GM13977 (cell line): Measurements from ENCODE around the gene EXOC4.
A peak's percentile ranks its signal among the peaks of the same experiment; 100 is the strongest.

Experiments used
- DNase-seq: peaks from one replicate; pipeline ENCODE4 v3.0.0; 2012; ENCODE audit warnings: low spot score
- CTCF ChIP-seq: IDR thresholded peaks from 2 replicates; pipeline ENCODE4 v1.5.1; 2012; ENCODE audit warnings: mild to moderate bottlenecking, control low read depth; ENCODE audit not compliant: insufficient read depth; ENCODE audit errors: extremely low read depth, missing control alignments
- in situ Hi-C: fragments of 300-500 bp; cut with MboI; formaldehyde crosslinking; loops from one replicate; pipeline ENCODE4 v1.12.0; 2022; ENCODE audit warnings: low sequenced_read_pairs, low pct_unique_long_range_greater_than_20kb, mixed read lengths, inconsistent platforms; ENCODE audit not compliant: unreplicated experiment

Gene EXOC4

DNA sequence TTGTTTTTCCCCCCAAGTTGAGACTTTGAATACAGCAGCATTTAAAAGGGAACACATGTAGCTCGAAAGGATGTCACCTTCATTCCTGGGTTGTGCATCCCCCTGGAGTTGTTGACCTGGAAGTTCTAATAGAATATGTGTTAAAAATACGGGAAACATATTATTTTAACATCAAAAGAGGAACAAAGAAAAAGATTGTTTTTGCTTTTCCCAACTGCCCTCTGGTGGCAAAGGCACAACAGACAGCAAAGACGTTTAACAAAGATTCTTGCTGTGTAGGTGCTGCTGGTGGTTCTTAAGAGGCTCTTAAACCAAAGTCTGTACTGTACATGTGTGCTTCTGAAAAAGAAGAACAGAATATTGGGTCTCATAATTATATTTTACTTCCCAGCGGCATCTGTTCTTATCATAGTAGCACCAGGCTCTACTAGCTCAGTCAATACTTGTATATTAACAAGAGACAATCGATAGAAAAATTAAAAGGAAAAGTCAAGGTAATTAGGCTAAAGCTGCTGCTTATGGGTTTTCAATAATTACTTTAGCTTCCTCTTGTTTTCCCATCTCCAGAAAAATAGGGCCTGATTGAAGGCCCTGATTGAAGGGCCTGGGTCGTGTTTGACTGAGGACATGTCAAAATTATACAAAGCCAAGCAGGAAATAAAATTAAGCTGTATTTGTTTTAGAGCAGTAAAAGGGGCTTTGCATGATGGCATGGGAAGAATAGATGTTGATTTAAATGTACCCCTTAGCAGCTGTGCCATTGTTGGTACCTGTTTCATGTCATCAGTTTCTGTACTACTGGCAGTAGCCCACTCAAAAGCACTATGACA lies 490.0 kb downstream of the EXOC4 start:
- in situ Hi-C loops: no loop called here
- TF ChIP-seq CTCF: peak; percentile 49
- no peak for DNase-seq

GRCh38 chr7:133744451-133744850 lies 491.6 kb downstream of the EXOC4 start:
- no peak for TF ChIP-seq CTCF
- in situ Hi-C loops: no loop called here
- DNase-seq: no peak

DNA sequence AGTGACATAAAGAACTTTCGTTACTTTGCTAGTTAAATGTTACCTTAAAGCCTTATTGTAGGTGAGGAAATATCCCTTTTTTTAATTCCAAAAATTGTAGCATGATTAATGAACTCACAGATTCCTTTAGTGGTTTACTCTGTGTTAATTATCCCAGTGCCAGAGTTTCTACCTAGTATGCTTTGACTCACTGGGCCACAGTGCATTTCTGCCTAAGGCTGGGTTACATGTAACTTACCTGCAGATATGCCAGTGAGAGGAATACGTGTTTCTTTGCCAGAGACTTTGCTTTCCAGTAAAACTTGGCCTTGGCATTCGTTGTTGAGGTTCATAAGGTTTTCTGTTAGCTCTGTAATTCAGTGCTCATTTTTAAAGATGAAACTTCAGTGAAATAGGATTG lies 493.4 kb downstream of the EXOC4 start:
- in situ Hi-C loops: no loop called here
- no peak for TF ChIP-seq CTCF

GRCh38 chr7:133746847-133747246 lies 494.0 kb downstream of the EXOC4 start:
- in situ Hi-C loops: no loop called here
- DNase-seq: no peak
- TF ChIP-seq CTCF: no peak

More for the DNA sequence above, 493.4 kb downstream of the EXOC4 start:
- DNase-seq: no peak

GRCh38 chr7:133748443-133749407 lies 495.8 kb downstream of the EXOC4 start:
- in situ Hi-C loops: no loop called here
- TF ChIP-seq CTCF: no peak
- DNase-seq: no peak

GRCh38 chr7:133750287-133750686 lies 497.4 kb downstream of the EXOC4 start:
- DNase-seq: no peak
- no peak for TF ChIP-seq CTCF
- in situ Hi-C loops: no loop called here
